H1 (cell line): ENCODE data around the gene AP2B1.

Experiments used
- CTCF ChIP-seq, 3 experiments: IDR thresholded peaks; 1 replicate in 2 of 3; 2 replicates in 1 of 3; pipeline versions ENCODE4 v1.5.1 to v1.6.1; 2011; ENCODE audit warnings: low read length in 3 of 3, mild to moderate bottlenecking in 3 of 3, inconsistent platforms in 2 of 3, low read depth in 1 of 3, moderate library complexity in 1 of 3; ENCODE audit not compliant: insufficient read depth in 1 of 3; ENCODE audit errors: control extremely low read depth in 1 of 3
- EZH2 ChIP-seq: fragments of 200-600 bp; sonication (generic); IDR thresholded peaks from 2 replicates; pipeline ENCODE4 v1.7.1; 2012; ENCODE audit warnings: low read depth, mild to moderate bottlenecking, moderate library complexity, low read length, inconsistent platforms; ENCODE audit not compliant: severe bottlenecking
- JUN ChIP-seq: IDR thresholded peaks from 2 replicates; pipeline ENCODE4 v1.6.1; 2011; ENCODE audit warnings: low read depth, mild to moderate bottlenecking, improper control_type of control experiment, low read length
- SP2 ChIP-seq: IDR thresholded peaks from 2 replicates; pipeline ENCODE4 v1.6.1; 2012; ENCODE audit warnings: mild to moderate bottlenecking, low read length, inconsistent platforms
- TAF1 ChIP-seq: IDR thresholded peaks from 2 replicates; pipeline ENCODE4 v1.6.1; 2011; ENCODE audit warnings: mild to moderate bottlenecking, low read depth, low read length
- TEAD4 ChIP-seq: IDR thresholded peaks from 2 replicates; pipeline ENCODE4 v1.6.1; 2012; ENCODE audit warnings: low read depth, low read length, inconsistent platforms, mixed read lengths

- TF ChIP-seq CTCF (IDR thresholded peaks at IDR 0.05; ENCODE audit: control extremely low read depth in 1 of 3, insufficient read depth in 1 of 3, low read depth in 1 of 3, low read length in 3 of 3) = no peak
- TF ChIP-seq TEAD4 = no peak
- TF ChIP-seq JUN = no peak
- no peak for TF ChIP-seq SP2
- no peak for TF ChIP-seq EZH2
- no peak for TF ChIP-seq TAF1
These were observed 157.7 kb downstream of the AP2B1 start for GRCh38 chr17:35744830-35745229.
